Activated CD8-positive, alpha-beta memory T cell treated with anti-CD3 and anti-CD28 coated beads, Interleukin-2, amount 50 U/mL, for 48 hours (primary cell): ENCODE measurements around the gene IFNLR1.
"Not testable (repeated sequence)": the region's sequence is repeated elsewhere in the genome, so short reads cannot be mapped to it uniquely, and the experiment has no call there.

Experiments used
- DNase-seq: peaks from one replicate; pipeline ENCODE4 v3.0.0-alpha.2; 2020

The IFNLR1 gene

DNA sequence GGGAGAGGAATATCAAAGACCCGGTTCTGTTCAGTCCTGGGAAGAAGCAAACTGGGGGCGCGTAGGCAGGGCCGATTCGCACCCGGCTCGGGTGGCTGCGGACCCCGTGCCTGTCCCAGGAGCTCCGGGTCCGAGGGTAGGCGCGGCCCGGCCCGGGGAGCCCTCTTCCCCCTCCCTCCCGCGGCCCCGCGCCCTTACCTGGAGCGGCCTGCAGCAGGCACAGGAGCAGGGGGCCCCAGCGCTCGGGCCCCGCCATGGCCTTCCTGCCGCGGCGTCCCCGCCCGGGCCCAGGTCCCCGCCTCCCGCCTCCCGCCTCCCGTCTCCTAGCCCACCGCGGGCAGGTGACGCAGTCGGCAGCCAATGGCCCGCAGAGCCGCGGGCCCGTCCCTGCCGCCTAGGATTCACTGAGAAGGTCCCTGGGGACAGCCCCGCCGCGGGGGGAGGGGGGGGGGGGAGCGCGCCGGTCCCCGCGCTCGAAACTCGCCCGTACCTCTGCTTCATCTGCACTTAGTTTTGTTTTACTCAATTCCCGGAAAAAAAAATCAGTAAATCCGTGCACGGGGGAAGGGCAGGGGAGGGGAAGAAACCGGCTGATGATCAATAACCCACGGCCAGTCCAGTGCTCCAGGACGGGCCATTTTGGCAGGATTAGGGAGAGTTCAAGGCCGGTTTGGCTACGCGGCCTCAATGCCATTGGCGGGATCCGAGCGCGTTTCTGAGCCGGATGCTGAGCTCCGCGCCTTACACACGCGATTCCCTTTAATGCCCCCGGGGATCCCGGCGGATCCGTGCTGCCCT is at the start of gene IFNLR1:
IFNLR1 (minus strand) TSS at position 297 of the 798 bp plus-strand sequence; CDS start at position 256, 41 bp downstream.
- DNase-seq = peak; percentile 88

DNA sequence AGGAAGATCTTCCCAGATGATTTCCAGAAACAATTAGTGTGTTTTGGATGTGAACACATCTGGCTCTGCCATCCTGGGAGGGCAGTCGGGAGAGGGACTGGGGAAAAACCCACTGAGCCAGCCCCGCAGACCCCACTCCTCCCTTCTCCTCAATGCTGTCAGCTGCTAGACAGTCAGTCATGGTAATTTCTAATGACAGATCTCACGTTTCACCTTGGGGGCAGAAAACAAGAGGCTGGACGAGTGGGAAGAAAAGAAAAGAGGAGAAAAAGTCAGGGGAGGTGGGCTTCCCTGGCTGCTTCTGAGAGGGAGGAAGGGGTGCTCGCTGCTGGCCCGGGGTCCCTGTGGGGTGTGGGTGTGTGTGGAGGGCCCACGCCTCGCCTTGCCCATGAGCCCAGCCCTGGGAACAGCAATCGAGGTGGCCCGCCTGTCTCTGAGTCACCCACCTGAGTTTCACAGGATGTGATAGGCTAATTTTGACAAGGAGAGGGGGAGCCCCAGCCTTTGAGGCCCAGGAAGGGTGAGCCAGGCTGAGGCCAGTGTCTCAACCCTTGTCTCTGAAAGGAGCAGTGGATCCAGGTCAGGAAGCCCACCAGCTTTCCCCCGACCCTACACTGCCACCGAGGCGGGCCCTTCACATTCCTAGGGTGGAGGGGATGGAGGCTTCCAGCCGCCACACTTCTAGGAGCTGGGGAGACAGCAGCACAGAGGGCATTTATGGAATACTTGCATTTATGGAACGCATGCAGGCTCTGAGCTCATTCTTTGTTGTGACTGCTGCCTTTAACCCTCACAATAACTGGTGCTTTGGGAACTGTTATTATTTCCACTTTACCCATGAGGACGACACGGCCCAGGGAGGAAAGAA is 49.1 kb upstream of the IFNLR1 start:
- DNase-seq = peak; percentile 72

DNA sequence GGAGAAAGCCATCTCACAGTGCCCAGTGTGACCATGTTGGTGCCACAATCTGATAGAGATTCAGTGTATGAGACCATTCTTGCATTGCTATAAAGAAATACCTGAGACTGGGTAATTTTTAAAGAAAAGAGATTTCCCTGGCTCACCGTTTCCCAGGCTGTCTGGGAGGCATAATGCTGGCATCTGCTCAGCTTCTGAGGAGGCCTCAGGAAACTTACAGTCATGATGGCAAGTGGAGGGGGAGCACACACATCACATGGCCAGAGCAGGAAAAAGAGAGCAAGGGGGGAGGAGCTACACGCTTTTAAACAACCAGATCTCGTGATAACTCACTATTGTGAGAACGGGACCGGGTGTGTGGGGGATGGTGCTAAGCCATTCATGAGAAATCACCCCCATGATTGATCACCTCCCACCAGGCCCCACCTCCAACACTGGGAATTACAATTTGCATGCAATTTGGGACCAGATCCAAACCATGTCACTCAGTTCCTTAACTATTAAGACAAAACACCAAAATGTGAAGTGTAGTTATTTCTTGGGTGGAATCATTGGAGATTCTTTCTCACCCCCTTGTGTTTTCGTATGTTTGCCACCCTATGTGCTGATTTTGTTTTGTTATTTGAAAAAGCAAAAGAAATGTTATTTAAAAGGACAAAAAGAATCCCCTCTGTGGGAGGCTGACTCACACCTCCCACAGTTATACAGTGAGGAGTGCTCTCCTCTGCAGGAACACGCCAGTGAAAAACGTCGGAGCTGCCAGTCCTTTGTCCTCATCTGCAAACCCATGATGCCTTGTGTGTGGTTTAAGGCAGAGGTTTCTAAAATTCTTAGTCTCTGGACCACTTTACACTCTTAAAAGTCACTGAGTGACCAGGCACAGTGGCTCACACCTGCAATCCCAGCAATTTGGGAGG is 46.9 kb upstream of the IFNLR1 start:
- DNase-seq = no peak

DNA sequence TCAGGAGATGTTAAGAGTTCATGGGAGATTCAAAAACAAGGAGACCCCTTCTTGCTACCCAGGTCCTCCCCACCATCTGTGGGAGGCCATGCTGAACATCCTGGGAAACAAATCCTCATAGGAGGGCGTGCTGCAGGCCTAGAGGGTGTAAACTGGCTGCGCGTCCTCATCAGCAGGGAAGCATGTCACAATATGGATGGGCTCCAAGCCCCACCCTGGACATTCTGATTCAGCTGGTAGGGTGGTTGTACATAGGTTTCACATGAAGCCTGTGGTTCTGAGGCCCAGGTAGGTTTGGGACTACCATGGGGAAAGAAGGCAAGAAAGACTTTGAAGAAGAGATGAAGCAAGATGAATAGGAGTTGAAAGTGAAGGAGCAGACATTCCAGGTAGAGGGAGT is 44.6 kb upstream of the IFNLR1 start:
- DNase-seq = no peak

DNA sequence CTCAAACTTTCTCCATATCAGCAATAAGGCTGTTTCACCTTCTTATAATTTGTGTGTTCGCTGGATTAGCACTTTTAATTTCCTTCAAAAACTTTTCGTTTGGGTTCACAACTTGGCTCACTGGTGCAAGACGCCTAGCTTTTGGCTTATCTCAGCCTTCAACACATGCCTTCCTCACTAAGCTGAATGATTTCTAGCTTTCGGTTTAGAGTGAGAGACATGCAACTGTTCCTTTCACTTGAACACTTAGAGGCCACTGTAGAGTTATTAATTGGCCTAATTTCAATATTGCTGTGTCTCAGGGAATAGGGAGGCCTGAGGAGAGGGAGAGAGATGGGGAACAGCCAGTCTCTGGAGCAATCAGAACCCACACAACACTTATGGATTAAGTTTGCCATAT is 41.2 kb upstream of the IFNLR1 start:
- no peak for DNase-seq

DNA sequence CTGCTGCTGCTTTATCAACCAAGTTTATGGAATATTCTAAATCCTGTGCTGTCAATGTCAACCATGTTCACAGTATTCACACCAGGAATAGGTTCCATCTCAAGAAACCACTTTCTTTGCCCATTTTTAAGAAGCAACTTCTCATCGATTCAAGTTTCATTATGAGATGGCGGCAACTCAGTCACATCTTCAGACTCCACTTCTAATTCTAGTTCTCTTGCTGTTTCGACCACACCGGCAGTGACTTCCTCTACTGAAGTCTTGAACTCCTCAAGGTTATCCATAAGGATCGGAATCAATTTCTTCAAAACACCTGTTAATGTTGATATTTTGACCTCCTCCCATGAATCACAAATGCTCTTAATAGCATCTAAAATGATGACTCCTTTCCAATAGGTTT is 39.7 kb upstream of the IFNLR1 start:
- no peak for DNase-seq

DNA sequence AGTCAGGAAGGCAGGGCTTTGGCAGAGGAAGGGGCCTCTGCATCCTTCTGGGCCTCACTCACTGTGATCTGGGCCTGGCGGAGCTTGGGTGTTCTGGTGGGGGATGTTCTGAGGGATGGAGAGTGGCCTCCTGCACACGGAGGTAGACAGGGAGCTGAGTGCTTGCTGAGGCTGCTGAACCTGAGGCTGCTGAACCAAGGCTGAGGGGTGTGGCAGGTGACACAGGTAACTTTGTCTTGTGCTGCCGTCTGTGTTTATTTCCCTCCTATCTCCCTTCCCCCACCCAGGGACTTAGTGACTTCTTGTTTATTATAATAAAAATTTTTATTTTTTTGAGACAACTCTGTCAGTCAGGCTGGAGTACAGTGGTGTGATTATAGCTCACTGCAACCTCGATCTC is 37.7 kb upstream of the IFNLR1 start:
- no peak for DNase-seq

DNA sequence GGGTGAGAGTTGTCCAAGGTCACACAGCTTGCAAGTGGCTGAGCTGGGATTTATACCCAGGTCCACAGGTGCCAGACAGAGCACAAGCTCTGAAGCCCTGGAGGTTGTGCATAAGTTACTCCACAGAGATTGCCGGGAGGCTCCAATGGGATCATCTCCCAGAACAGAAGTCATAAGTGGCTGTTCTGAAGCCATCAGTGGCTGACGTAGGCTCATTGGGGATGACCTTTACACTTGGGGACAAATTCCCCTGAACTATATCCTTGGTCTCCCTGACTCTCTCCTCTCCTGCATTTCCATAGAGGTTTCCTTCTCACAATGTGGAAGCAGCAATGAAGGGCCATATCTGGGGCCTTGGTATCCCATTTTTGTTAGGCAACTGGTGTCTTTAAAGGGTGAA is 37.0 kb upstream of the IFNLR1 start:
- DNase-seq = no peak

DNA sequence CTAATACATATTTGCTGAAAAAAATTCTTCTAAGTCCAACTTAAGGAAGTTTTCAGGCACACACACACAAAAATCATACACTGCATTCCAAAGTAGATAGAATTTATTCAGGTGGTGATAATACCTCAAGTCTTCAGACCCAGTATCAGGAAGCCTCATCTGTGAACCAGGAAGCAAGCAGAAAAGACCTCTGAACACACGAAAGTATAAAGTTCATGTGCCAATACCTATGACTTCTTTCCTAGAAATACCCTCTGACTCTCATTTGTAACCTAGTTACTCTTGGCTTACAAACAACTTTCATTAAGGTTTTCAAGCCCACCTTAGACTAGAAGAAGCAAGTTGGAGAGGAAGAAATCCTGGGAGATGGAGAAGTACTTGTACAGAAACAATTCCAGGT is 35.7 kb upstream of the IFNLR1 start:
- no peak for DNase-seq

DNA sequence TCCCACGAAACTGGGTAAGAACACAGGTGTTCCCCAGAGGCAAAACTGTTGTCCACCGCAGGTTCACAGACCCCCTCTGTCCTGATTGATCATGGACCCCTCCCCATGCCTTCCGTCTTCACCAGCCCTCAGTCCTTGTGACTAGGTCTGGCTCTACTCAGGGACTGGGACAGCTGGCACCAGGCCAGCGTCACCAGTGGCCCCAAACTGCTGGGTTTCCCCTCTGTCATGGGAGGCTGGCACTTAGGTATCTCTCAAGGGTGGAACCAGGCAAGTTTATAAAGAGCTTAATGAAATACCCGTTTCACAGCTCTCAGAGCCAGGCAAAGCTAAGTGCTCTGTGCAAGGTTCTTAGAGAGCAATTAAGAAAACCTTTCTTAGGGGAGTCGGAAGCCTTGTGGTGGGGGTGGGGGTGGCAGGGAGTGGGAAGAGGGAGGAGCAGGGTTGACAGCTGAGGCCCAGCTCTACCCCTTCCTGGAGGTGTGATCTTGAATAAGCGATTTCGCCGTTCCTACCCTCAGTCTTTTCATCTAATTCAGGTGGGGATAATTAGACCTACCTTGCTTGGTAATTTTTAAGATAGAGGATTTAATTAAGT is 35.0 kb upstream of the IFNLR1 start:
- DNase-seq = no peak

DNA sequence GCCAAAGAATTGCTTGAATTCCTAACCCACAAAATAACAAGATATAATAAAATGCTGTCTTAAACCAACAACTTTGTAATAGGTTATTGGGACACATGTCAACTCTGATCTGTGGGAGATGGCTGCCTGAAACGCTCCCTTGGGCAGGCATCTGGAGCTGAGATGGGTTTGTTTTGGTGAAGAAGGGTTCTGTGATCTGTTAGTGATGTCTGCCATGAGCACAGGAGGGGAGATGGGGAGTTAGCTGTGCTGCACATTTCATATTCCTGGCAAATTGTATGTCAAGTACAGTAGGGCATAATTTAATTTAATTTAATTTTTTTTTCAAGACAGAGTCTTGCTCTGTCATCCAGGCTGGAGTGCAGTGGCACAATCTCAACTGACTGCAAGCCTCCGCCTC is 34.2 kb upstream of the IFNLR1 start:
- DNase-seq = no peak

DNA sequence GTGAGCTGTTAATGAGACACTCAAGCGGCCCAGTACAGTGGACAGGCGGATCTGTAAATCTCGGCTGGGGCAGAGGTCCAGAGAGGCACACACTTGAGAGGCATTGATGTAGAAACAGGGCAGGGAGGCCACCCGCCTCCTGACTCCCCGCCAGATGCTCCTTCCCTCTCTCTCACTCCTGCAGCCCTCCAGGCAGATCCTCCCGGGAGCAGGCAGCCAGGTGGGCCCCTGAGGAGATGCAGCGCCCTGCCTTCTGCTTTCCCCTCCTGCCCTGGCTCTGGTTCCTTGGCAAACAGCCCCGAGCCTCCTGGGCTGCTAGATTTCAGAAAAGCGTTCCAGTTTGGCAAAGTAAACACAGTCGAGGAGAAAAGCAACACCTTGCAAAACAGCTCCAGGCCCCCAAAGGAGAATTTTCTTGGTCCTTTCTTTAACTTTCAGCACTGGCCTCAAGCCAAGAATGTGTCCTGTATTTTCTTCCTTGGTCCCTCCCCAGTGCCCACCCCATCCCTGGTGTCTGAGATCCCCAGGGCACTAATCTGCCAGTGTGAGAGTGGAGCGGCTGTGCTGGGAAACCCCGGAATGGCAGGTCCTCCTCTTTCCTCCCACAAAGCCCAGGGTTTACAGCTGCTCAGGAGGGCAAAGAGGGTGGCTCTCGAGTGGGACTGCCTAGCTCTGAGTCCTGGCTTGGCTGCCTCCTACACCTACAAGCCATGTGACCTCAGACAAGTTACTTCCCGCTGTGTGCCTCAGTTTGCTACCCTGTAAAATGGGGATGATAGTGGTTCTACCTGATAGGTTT is 29.4 kb upstream of the IFNLR1 start:
- DNase-seq = no peak

DNA sequence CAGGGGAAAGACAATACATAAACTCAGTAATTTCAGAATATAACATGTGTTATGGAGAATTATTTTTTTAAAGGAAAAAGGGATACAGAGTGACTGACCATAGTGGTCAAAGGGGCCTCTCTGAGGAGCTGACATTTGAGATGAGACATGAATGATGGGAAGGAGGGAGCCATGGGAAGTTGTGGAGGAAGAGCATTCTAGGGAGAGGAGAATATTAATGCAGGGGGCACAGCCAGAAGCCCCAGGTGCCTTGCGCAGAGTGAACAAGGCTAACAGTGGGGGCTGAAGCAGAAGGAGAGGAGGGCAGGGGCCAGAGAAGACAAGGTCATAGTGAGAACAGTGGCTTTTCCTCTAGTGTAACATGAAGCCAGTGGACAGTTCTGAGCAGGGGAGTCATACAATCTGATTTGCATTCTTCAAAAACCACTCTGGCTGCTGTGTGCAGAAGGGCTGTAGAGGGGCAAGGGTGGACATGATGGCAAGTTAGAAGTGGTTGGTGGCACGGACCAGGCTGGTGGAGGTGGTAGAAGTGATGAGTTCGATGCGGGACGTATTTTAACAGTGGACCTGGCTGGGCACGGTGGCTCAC is 28.2 kb upstream of the IFNLR1 start:
- DNase-seq = no peak

DNA sequence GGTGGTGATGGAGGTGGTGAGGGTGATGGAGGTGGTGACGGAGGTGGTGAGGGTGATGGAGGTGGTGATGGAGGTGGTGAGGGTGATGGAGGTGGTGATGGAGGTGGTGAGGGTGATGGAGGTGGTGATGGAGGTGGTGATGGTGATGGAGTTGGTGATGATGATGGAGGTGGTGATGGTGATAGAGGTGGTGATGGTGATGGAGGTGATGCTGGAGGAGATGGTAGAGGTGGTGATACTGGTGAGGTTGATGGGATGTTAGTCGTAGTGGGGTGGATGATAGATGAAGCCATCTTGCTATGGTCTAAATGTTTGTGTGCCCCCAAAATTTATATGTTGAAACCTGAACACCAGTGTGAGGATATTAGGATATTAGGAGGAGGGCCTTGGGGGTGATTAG is 25.3 kb upstream of the IFNLR1 start:
- DNase-seq = no peak

DNA sequence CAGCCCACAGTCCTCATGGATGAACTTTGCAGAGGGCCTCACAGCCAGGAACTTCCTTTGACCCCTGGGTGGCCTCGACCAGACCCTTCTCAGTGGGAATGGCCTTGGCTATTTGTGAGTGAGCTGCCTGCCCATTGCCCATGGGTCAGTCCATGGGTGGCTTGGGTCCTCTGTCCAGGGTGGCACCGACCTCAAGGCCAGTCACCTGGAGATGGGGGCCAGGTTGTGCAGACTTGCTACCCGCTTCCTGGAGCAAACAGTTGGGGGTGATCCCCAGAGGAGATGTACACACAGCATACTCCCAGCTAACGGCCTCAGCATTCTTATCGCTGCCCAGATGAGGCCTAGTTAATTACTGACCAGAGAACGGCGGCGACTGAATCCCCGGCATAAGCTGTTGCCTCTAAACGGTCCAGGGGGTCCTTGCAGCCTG is 23.1 kb upstream of the IFNLR1 start:
- no peak for DNase-seq

DNA sequence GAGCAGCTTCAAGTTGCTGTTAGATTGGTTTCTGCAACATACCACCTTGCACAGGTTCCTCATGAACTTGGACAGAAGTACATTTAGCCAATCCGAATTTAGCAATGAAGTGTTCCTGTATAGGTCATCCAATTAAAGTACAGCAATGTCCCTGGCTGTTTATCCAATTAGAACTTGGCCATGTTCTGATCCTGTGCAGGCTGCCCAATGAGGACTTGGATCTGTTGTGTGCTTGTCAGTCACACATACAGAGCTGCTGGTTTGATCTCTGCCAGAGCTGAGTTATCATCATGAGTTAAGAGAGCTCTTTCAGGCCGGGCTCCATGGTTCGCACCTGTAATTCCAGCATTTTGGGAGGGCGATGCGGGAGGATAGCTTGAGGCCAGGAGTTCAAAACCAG is 22.0 kb upstream of the IFNLR1 start:
- DNase-seq = no peak

DNA sequence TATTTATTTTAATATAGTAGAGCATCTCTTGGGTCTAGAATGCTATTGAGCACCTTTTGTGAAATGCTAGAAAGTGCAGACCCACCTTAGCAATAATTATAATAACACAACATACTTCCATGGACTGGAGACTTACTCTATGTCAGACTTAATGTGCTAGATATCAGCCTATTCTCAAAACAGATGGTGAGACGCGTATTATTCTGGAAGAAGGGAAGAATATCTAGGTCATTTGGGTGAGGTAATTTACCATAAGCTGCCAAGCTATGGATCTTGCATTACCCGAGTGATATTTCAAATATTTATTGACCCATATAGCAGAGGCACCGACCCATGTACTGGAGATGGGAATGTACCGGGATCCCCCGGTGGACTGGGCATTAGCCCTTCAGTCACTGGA is 20.6 kb upstream of the IFNLR1 start:
- no peak for DNase-seq

DNA sequence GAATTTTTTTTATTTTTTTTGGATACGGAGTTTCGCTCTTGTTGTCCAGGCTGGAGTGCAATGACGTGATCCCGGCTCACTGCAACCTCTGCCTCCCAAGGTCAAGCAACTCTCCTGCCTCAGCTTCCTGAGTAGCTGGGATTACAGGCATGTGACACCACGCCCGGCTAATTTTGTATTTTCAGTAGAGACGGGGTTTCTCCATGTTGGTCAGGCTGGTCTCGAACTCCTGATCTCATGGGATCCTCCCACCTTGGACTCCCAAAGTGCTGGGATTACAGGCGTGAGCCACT is 20.3 kb upstream of the IFNLR1 start:
- DNase-seq = not testable (repeated sequence)

DNA sequence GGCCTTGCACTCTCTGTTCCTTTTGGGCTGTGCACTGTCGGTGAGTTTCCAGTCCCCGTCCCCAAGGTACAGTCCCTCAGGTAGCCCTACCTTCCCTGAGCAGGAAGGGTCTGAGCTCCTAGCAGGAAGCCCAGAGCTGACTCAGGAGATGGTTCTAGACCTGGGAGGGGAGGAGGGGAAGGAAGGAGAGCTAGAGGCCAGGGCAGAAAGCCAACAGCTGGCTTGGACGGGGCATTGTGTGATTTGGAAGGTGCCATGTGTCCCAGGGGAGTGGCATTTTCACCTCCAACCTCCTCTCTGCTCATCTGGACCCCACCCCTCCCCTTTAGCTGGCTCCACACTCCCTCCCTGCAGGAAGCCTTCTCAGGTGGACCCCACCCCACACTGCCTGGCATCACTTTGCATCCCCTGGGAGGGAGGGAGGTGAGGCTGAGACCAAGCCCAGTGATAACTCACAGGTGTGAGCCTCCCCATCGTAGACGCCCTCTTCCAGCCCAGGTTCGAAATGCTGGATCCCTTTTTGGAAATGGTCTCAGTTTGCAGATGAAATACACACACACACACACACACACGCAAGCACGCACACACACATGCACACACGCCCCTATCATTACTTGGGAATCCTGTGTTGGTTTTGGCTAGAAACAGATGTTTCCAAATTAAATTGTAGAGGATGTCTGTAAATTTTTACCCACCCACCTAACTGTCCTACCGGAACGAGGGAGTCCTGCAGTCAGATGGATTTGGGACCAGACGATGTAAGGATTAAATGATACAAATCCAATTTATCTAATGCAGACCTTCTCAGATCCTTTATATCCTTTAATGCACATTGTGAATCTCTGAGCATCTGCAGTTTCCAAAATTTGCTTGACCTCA is 19.7 kb upstream of the IFNLR1 start:
- no peak for DNase-seq

DNA sequence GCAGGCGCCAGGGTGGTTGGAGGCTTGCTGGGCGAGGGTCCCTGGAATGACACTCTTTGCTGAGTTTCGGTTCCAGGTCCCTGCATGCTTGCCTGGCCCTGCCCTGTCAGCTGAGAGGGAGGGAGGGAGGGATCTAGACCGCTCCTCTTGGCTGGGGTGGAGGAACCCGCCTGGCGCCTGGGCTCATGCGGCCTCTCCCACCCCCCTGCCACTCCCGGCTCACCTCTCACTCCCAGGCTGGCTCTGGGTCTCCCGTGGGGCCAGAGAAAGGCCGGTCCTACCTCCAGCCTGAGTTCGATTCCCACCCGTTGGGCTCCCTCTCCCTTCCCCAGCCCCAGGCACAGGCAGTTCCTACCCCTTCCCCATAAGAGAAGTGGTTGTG is 19.0 kb upstream of the IFNLR1 start:
- DNase-seq = no peak
